Measurements from ENCODE around the gene CGGBP1.
"Not testable (repeated sequence)": the region's sequence is repeated elsewhere in the genome, so short reads cannot be mapped to it uniquely, and the experiment has no call there.

Gene CGGBP1

DNA sequence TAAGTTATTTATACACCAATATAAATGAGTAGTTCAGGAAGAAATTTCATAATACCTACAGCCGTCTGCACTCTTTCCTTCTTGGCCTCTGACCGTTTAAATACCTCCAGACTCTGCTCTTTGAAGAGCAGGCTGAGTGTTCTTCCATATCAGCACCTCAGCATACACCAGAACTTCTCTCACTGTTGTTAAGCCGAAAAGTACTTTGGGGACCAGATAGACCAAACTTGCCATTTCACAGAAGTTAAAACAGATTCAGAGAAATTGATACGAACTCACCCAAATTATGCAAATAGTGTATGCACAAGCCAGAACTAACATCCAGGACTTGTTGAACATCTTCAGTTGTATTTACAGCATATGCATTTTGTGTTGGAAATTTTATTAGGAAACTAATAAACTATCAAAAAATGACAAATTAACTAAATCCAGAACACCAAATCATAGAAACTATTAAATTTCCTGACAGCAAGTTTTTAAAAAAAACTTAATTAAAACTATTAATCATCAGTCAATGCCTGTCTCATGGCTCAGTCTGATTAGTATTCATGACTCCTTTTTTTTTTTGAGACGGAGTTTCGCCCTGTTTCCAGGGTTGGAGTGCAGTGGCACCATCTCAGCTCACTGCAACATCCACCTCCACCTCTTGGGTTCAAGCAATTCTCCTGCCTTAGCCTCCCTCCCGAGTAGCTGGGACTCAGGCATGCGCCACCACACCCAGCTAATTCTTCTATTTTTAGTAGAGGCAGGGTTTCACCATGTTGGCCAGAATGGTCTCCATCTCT lies 24.1 kb downstream of the CGGBP1 start:
- DNase-seq (ENCODE audit: low spot score): no peak

- no peak for DNase-seq (ENCODE audit: low spot score)
These were observed 25.0 kb downstream of the CGGBP1 start for GRCh38 chr3:88033808-88034207.

DNA sequence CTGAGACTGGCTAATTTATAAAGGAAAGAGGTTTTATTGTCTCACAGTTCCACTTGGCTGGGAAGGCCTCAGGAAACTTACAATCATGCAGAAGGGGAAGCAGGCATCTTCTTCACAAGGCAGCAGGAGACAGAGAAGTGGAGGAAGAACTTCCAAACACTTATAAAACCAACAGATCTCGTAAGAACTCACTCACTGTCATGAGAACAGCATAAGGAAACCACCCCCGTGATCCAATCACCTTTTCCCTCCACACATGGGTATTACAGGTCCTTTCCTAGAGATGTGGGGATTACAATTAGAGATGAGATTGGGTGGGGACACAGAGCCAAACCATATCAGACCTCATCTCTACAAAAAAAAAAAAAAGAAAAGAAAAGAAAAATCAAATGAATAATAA lies 25.7 kb downstream of the CGGBP1 start:
- no peak for DNase-seq (ENCODE audit: low spot score)

GRCh38 chr3:88032245-88032644 lies 26.6 kb downstream of the CGGBP1 start:
- DNase-seq (ENCODE audit: low spot score): no peak

DNA sequence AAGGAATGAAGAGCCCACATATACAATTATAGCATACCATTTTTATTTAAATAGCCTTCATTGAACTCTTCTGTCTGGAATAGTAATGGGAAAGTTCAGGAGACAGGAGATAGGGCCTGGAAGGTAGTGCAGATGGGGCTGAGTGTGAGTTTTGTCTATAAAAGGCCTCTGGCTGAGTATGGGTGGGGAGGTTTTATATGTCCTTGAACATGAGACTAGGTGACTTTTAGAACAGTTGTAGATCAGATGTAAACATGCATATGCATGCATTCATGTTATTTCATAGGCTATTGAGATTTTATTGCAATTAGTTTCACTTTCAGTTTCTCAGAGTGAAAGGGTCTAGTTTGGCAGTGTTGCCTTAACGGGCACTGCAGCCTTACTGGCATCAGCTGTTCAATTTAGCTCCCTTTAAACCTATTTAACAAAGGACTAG lies 27.1 kb downstream of the CGGBP1 start:
- peak; percentile 16 for DNase-seq (ENCODE audit: low spot score)

- no peak for DNase-seq (ENCODE audit: low spot score)
These were observed 28.6 kb downstream of the CGGBP1 start for GRCh38 chr3:88030210-88030609.

DNA sequence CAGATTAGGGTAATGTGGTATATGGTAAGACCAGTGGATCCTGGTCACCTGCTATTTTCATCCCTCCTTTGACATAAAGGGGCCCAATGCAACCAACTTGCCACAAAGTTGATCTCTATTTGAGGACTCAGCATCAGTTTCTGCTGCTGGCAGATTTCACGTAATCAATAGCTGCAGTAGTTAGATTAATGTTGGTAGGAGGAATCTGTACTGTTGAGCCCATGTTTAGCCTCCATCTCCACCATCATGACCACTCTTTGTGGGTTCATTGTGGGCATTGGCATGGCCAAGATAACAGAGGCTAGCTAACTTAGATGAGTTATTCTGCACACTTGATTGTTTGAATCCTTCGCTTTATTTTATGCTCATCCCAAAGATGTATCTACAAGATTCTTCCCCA lies 29.9 kb downstream of the CGGBP1 start:
- no peak for DNase-seq (ENCODE audit: low spot score)

- DNase-seq (ENCODE audit: low spot score): no peak
These were observed 33.7 kb downstream of the CGGBP1 start for GRCh38 chr3:88025001-88025552.

GRCh38 chr3:88019024-88019423 lies 39.8 kb downstream of the CGGBP1 start:
- DNase-seq (ENCODE audit: low spot score): no peak

GRCh38 chr3:88015656-88016055 lies 43.1 kb downstream of the CGGBP1 start:
- DNase-seq (ENCODE audit: low spot score): not testable (repeated sequence)

- DNase-seq (ENCODE audit: low spot score): no peak
These were observed 45.2 kb downstream of the CGGBP1 start for GRCh38 chr3:88013592-88013991.

GRCh38 chr3:88010810-88011209 lies 48.0 kb downstream of the CGGBP1 start:
- no peak for DNase-seq (ENCODE audit: low spot score)

DNA sequence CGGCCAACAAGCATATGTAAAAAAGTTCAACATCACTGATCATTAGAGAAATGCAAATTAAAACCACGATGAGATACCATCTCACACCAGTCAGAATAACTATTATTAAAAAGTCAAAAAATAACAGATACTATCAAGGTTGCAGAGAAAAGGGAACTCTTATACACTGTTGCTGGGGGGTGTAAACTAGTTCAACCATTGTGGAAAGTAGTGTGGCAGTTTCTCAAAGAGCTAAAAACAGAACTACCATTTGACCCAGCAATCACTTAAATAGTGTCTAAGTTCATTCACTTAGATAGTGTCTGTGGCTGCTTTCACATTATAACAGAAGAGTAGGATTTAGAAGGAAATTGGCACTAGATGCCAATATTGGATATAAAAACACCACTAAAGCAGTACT lies 49.7 kb downstream of the CGGBP1 start:
- no peak for DNase-seq (ENCODE audit: low spot score)

GRCh38 chr3:88005066-88005465 lies 53.7 kb downstream of the CGGBP1 start:
- DNase-seq (ENCODE audit: low spot score): peak; percentile 17

DNA sequence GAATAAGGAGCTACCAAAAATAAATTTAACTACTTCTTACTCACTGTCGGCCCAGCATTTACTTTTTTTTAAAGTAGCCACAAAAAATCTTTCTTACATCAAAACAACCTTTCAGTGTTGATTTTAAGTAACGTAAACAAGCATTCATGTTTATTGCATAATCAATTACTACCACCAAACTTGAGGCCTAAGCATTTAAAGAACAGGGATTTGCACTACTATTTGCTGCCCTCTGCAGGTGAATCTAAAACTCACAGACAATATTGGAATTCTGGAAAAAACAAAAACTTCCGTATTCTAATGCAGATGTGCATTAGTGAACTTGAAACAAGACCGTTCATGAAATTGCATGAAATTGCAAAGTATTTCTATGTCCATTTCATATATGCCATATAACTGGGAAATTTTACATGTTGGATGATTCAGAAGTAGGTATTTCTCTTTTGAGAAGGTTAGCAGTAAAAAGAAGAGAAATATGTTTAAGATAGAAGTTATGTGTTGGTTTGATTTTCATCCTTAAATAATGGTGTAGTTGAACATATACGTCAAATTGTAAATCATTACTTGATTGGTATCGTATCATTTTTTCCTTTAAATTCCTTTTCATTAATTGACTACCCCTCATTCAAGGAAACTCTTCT lies 55.6 kb downstream of the CGGBP1 start:
- DNase-seq (ENCODE audit: low spot score): peak; percentile 22

GRCh38 chr3:88002448-88002847 lies 56.4 kb downstream of the CGGBP1 start:
- DNase-seq (ENCODE audit: low spot score): no peak
